HG03139 (cell line): ENCODE data around the gene ZNF732.
"Not testable (repeated sequence)": the region's sequence is repeated elsewhere in the genome, so short reads cannot be mapped to it uniquely, and the experiment has no call there.

Experiments used
- ATAC-seq: cut with Tn5 transposase; IDR thresholded peaks from one replicate; pipeline ENCODE4 v1.9.1; 2021; ENCODE audit not compliant: unreplicated experiment

Gene ZNF732

GRCh38 chr4:253936-254756 is 51.1 kb downstream of the ZNF732 start:
- ATAC-seq: no peak

DNA sequence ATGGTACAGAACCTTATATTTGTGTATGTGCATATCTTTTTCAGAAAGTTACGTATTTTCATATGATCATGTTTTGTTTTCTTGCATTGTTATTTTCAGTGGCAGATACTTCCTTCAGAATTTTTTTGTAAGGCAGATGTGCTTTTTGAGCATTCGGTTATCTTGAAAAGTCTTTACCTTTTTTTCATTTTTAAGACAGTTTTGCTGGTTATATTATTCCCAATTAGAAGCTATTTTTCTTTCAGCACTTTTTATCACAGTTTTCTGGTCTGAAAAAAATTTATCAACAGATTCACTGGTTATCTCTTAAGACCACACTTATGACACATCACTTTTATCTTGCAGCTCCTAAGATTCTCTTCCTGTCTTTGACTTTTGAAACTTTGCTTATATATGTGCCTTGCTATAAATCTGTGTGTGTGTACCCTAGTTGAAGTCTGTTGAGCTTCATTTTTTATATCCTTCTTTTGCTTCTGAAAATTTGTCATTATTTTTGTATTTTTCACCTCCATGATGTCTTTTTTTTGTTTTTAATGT is 53.1 kb downstream of the ZNF732 start:
- no peak for ATAC-seq

DNA sequence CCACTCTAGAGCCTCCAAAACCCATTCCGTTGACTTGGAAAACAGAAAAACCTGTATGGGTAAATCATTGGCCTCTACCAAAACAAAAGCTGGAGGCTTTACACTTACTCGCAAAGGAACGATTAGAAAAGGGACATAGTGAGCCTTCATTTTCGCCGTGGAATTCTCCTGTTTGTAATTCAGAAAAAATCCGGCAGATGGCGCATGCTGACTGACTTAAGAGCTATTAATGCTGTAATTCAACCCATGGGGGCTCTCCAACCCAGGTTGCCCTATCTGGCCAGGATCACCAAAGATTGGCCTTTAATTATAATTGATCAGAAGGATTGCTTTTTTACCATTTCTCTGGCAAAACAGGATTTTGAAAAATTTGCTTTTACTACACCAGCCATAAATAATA is 60.8 kb downstream of the ZNF732 start:
- no peak for ATAC-seq

DNA sequence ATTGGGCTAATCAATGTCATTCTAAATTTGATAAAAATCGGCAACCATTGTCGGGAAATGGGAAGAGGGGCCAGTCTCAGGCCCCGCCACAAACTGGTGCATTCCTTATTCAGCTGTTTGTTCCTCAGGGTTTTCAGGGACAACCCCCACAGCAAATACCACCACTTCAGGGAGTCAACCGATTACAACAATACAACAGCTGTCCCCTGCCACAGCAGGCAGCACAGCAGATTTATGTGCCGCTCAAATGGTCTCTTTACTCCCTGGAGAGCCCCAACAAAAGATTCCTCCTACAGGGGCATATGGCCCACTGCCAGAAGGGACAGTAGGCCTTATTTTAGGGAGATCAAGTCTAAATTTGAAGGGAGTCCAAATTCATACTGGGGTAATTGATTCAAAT is 61.8 kb downstream of the ZNF732 start:
- no peak for ATAC-seq

DNA sequence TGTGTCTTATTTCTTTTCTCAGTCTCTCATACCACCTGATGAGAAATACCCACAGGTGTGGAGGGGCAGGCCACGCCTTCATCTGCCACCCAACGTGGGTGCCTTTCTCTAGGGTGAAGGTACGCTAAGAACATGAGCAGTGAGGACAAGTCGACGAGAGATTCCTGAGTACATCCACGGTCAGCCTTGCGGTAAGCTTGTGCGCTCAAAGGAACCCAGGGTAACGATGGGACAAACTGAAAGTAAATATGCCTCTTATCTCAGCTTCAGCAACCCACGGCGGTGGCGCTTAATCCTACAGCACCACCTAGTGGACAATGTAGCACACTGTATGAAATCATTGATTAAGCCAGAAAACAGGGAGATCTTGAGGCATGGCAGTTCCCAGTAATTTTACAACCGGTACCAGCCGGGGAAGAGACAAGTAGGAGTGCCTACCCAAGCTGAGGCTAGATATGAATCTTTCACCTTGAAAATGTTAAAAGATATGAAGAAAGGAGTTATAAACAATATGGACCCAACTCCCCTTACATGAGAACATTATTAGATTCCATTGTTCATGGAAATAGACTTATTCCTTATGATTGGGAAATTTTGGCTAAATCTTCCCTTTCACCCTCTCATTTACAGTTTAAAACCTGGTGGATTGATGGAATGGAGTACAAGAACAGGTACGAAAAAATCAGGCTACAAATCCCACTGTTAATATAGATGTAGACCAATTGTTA is 63.0 kb downstream of the ZNF732 start:
- no peak for ATAC-seq

- not testable (repeated sequence) for ATAC-seq
Measured at GRCh38 chr4:241411-241810, 63.9 kb downstream of the ZNF732 start.

DNA sequence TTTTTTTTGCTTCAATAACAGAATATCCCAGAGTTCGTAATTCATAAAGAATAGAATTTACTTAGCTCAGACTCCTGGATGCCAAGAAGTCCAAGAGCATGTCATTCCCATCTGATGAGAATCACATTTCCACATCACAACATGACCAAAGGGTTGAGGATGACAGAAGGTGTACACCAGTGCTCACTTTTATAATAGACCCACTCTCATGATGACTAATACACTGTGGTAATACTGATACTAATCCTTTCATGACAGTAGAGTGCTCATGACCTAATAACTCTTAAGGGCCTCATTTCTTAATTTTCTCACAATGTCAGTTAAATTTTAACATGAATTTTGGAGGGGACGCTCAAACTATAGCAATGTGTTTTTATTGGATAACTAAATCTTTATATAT is 69.2 kb downstream of the ZNF732 start:
- no peak for ATAC-seq

DNA sequence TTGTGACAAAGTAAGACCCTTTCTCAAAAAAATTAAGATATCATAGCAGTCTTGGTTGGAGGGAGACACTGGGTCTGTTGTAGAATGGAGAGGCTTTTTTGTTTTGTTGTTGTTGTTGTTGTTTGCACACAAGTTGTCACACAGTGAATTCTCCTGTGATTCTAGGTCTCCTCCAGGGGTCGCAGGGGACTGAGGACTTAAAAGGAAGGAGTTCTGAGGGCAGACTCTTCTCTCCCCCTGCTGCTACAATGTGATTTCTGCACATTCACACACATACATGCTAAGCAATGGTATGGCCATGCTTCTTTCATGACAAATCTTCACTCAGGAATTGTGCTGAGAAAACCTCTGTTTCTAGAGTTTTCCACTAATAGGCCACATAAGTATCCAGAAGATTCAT is 71.1 kb downstream of the ZNF732 start:
- ATAC-seq: no peak

- ATAC-seq: no peak
Measured at GRCh38 chr4:223913-224497, 81.3 kb downstream of the ZNF732 start.
